ENCODE results near the gene MOGAT1. TPM values are rescaled to one million over a fixed set of nuclear protein-coding genes. Genes with fewer than 3 reads are reported as not detected.

The MOGAT1 gene
- total and polyA plus RNA-seq, 2 of the 13 experiments (the other 11 are each of a cell fraction or from before 2014, with no cell fraction given) = 0.98 to 4.3 TPM

DNA sequence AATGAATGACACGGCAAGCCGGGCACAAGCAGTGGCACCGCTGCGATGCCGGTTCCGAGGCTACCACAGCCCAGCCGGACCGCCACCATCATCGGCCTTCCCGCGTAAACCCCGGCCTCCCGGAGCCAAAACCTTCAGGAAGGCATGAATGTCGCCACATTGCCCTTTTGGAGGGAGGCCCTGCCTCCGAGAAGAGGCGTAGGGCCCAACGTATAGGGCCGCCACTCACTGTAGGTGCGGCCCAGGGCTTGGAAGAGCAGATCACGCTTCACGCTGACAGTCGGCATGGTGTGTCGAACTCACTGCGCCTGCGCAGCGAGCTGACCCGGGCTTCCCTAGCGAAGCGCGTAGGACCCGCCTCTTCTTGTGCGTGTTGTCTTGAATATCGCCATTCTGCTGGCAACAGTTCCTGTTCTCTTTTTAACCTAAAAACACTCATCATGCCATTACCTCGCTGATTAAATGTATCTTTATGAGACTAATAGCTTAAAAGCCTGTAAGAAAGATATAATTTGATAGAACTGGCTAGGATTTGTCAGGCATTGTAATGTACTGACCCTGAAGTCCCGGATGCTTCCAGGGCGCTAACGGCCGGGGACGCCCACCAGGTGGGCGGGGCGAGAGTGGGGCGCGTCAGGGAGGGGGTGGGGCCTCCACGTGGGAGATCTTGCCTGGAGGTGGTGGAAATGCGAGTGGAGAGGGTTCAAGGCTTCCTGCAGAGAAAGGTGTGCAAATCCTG, 15.5 kb upstream of the MOGAT1 start, which contains the start of gene FARSB (continued):
- TF ChIP-seq, protein P1, sequence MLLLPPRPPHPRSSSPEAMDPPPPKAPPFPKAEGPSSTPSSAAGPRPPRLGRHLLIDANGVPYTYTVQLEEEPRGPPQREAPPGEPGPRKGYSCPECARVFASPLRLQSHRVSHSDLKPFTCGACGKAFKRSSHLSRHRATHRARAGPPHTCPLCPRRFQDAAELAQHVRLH (CRISPR knock-in tag; IDR thresholded peaks at IDR 0.05; ENCODE audit: borderline replicate concordance, low read depth) = peak; percentile 41; the same call in 1 of the 2 replicates
- peak; percentile 72; the same call in 1 of the 2 replicates for TF ChIP-seq ZFP41 (CRISPR knock-in tag; IDR thresholded peaks at IDR 0.05; ENCODE audit: borderline replicate concordance)
- peak; percentile 60 for TF ChIP-seq PAX8 (CRISPR knock-in tag; IDR thresholded peaks at IDR 0.05; ENCODE audit: borderline replicate concordance)
- TF ChIP-seq IRF2 (CRISPR knock-in tag; IDR thresholded peaks at IDR 0.05) = peak; percentile 8; the same call in 1 of the 2 replicates
- no peak for TF ChIP-seq ZNF644 (CRISPR knock-in tag; IDR thresholded peaks at IDR 0.05; ENCODE audit: low read depth)
- TF ChIP-seq HDAC2 (CRISPR knock-in tag; IDR thresholded peaks at IDR 0.05) = peak; percentile 85
- TF ChIP-seq, protein P2, sequence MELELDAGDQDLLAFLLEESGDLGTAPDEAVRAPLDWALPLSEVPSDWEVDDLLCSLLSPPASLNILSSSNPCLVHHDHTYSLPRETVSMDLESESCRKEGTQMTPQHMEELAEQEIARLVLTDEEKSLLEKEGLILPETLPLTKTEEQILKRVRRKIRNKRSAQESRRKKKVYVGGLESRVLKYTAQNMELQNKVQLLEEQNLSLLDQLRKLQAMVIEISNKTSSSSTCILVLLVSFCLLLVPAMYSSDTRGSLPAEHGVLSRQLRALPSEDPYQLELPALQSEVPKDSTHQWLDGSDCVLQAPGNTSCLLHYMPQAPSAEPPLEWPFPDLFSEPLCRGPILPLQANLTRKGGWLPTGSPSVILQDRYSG (CRISPR knock-in tag; IDR thresholded peaks at IDR 0.05) = no peak
- no peak for TF ChIP-seq ZFP37 (CRISPR knock-in tag; IDR thresholded peaks at IDR 0.05; ENCODE audit: borderline replicate concordance)
- TF ChIP-seq TBP (CRISPR knock-in tag; IDR thresholded peaks at IDR 0.05) = no peak; the same call in 1 of the 2 replicates
- TF ChIP-seq PHF8 (CRISPR knock-in tag; IDR thresholded peaks at IDR 0.05) = peak; percentile 99
- peak; percentile 81; the same call in 1 of the 2 replicates for TF ChIP-seq CHCHD3 (CRISPR knock-in tag; IDR thresholded peaks at IDR 0.05)
- no peak for TF ChIP-seq ZNF510 (CRISPR knock-in tag; IDR thresholded peaks at IDR 0.05; ENCODE audit: low read depth)
- TF ChIP-seq HMG20B (CRISPR knock-in tag; conservative IDR thresholded peaks at IDR 0.05) = 0 out of 2 replicates have a peak, but pooled peaks have one; percentile 38
- TF ChIP-seq AKAP8 (CRISPR knock-in tag; IDR thresholded peaks at IDR 0.05) = peak; percentile 68; the same call in 1 of the 2 replicates
- TF ChIP-seq, protein P3, sequence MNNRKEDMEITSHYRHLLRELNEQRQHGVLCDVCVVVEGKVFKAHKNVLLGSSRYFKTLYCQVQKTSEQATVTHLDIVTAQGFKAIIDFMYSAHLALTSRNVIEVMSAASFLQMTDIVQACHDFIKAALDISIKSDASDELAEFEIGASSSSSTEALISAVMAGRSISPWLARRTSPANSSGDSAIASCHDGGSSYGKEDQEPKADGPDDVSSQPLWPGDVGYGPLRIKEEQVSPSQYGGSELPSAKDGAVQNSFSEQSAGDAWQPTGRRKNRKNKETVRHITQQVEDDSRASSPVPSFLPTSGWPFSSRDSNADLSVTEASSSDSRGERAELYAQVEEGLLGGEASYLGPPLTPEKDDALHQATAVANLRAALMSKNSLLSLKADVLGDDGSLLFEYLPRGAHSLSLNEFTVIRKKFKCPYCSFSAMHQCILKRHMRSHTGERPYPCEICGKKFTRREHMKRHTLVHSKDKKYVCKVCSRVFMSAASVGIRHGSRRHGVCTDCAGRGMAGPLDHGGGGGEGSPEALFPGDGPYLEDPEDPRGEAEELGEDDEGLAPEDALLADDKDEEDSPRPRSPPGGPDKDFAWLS (CRISPR knock-in tag; IDR thresholded peaks at IDR 0.05; ENCODE audit: borderline replicate concordance) = peak; percentile 69; the same call in 1 of the 2 replicates
- TF ChIP-seq CENPX (CRISPR knock-in tag; IDR thresholded peaks at IDR 0.05) = no peak
- 0 out of 2 replicates have a peak, but pooled peaks have one; percentile 34 for TF ChIP-seq ELF3 (CRISPR knock-in tag; IDR thresholded peaks at IDR 0.05)
- TF ChIP-seq RBM22 (optimal IDR thresholded peaks at IDR 0.05; ENCODE audit: low read length) = no peak
- peak; percentile 83; the same call in 1 of the 2 replicates for TF ChIP-seq ZNF761 (CRISPR knock-in tag; conservative IDR thresholded peaks at IDR 0.05)
- no peak for TF ChIP-seq ZNF746 (CRISPR knock-in tag; IDR thresholded peaks at IDR 0.05)
- TF ChIP-seq, protein P4, sequence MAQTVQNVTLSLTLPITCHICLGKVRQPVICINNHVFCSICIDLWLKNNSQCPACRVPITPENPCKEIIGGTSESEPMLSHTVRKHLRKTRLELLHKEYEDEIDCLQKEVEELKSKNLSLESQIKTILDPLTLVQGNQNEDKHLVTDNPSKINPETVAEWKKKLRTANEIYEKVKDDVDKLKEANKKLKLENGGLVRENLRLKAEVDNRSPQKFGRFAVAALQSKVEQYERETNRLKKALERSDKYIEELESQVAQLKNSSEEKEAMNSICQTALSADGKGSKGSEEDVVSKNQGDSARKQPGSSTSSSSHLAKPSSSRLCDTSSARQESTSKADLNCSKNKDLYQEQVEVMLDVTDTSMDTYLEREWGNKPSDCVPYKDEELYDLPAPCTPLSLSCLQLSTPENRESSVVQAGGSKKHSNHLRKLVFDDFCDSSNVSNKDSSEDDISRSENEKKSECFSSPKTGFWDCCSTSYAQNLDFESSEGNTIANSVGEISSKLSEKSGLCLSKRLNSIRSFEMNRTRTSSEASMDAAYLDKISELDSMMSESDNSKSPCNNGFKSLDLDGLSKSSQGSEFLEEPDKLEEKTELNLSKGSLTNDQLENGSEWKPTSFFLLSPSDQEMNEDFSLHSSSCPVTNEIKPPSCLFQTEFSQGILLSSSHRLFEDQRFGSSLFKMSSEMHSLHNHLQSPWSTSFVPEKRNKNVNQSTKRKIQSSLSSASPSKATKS (CRISPR knock-in tag; IDR thresholded peaks at IDR 0.05) = no peak
- TF ChIP-seq ZNF143 (CRISPR knock-in tag; IDR thresholded peaks at IDR 0.05) = no peak; the same call in 1 of the 2 replicates
- TF ChIP-seq, protein P5, sequence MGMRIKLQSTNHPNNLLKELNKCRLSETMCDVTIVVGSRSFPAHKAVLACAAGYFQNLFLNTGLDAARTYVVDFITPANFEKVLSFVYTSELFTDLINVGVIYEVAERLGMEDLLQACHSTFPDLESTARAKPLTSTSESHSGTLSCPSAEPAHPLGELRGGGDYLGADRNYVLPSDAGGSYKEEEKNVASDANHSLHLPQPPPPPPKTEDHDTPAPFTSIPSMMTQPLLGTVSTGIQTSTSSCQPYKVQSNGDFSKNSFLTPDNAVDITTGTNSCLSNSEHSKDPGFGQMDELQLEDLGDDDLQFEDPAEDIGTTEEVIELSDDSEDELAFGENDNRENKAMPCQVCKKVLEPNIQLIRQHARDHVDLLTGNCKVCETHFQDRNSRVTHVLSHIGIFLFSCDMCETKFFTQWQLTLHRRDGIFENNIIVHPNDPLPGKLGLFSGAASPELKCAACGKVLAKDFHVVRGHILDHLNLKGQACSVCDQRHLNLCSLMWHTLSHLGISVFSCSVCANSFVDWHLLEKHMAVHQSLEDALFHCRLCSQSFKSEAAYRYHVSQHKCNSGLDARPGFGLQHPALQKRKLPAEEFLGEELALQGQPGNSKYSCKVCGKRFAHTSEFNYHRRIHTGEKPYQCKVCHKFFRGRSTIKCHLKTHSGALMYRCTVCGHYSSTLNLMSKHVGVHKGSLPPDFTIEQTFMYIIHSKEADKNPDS (CRISPR knock-in tag; IDR thresholded peaks at IDR 0.05) = no peak

Measured in HepG2 (cell line).